Upper lobe of right lung (tissue), 1 donor: ENCODE data around the gene AIG1. TPM values are rescaled to one million over a fixed set of nuclear protein-coding genes. Genes with fewer than 3 reads are reported as not detected.
"Not testable (repeated sequence)": the region's sequence is repeated elsewhere in the genome, so short reads cannot be mapped to it uniquely, and the experiment has no call there.

Experiments used
- ATAC-seq: fragments of 200-7000 bp; cut with Tn5 transposase; one replicate; pipeline ENCODE4 v1.9.1; 2020; ENCODE audit warnings: mild to moderate bottlenecking, moderate library complexity
- DNase-seq: peaks from one replicate; pipeline ENCODE4 v3.0.0-alpha.2; 2020
- H3K27ac ChIP-seq: fragments of 200-600 bp; one replicate; pipeline ENCODE4 v1.8.0; 2022
- H3K27me3 ChIP-seq: fragments of 200-600 bp; one replicate; pipeline ENCODE4 v1.8.0; 2022; ENCODE audit warnings: mild to moderate bottlenecking
- H3K36me3 ChIP-seq: fragments of 200-600 bp; one replicate; pipeline ENCODE4 v1.8.0; 2022
- H3K4me1 ChIP-seq: fragments of 200-600 bp; one replicate; pipeline ENCODE4 v1.8.0; 2022
- H3K4me3 ChIP-seq: fragments of 200-600 bp; one replicate; pipeline ENCODE4 v1.8.0; 2022; ENCODE audit warnings: mild to moderate bottlenecking
- H3K9me3 ChIP-seq: fragments of 200-600 bp; one replicate; pipeline ENCODE4 v1.8.0; 2022
- intact Hi-C: fragments of 100-400 bp; cut with DNase I; formaldehyde crosslinking; loops from one replicate; pipeline ENCODE4 v1.11.0; 2022
- total RNA-seq: library from RNA; stranded (reverse); fragmentation: NEBNext Ultra II Directional; extraction: Animal tissue kit (Norgen Biotek cat#: 25700); gene quantifications from one replicate; pipeline ENCODE4 v1.2.1, GENCODE V29; 2021
- TF ChIP-seq, protein P1 (sequence below): fragments of 200-600 bp; IDR thresholded peaks from one replicate; pipeline ENCODE4 v1.8.0; 2022; ENCODE audit warnings: antibody characterized with exemption
- donor health status: DM: no; HTN: yes; CAD: no; lungs with severe emphysema.

AIG1 gene
- total RNA-seq, 1 donor from 2014 or later: 26.8 TPM

- intact Hi-C loops: no loop called here
- no peaks in the 10 kb centered on the region for H3K4me1 ChIP-seq
- TF ChIP-seq, protein P1, sequence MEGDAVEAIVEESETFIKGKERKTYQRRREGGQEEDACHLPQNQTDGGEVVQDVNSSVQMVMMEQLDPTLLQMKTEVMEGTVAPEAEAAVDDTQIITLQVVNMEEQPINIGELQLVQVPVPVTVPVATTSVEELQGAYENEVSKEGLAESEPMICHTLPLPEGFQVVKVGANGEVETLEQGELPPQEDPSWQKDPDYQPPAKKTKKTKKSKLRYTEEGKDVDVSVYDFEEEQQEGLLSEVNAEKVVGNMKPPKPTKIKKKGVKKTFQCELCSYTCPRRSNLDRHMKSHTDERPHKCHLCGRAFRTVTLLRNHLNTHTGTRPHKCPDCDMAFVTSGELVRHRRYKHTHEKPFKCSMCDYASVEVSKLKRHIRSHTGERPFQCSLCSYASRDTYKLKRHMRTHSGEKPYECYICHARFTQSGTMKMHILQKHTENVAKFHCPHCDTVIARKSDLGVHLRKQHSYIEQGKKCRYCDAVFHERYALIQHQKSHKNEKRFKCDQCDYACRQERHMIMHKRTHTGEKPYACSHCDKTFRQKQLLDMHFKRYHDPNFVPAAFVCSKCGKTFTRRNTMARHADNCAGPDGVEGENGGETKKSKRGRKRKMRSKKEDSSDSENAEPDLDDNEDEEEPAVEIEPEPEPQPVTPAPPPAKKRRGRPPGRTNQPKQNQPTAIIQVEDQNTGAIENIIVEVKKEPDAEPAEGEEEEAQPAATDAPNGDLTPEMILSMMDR: no peak
Measured at GRCh38 chr6:143074670-143075318, 14.1 kb downstream of the AIG1 start.

DNA sequence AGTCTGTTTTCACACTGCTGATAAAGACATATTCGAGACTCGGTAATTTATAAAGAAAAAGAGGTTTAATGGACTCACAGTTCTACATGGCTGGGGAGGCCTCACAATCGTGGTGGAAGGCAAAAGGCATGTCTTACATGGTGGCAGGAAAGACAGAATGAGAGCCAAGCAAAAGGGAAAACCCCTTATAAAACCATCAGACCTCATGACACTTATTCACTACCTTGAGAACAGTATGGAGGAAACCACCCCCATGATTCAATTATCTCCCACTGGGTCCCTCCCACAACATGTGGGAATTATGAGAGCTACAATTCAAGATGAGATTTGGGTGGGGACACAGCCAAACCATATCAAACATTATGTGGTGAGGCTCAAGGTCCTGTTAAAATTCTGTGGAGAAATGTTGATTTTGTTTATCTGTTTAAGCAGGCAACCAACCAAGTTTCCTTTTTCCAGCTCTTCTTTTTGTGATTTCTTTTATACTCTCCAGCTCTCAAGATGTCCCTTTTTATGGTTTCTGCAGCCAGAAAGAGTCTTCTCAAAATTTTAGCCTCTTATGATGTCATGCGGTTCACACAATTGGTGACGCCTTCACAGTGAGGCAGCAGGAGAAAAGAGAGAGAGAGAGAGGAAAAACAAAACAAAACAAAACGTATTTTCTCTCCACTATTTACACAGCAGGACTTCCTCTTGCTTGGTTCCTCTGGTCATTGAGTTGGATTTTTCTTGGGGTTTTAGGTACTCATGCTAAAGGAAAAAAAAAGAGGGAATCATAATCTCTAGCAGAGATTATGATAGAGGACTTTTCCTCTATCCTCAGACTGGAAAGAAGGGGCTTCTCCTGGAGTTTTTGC is 18.0 kb downstream of the AIG1 start:
- intact Hi-C loops: no loop called here
- Histone ChIP-seq H3K4me3 (no peak overlapping the region), H3K4me1 (no peaks in the 10 kb centered on the region), H3K27me3 (no peaks in the 10 kb centered on the region), H3K27ac (no peak overlapping the region), H3K36me3 (no peaks in the 10 kb centered on the region), H3K9me3 (no peaks in the 10 kb centered on the region)
- no peak for DNase-seq
- TF ChIP-seq, protein P1: no peak
- ATAC-seq: no peak

More at GRCh38 chr6:143074670-143075318, 14.1 kb downstream of the AIG1 start:
- no peak overlapping the region for H3K27ac ChIP-seq
- H3K4me3 ChIP-seq: no peak overlapping the region
- H3K9me3 ChIP-seq: no peaks in the 10 kb centered on the region
- ATAC-seq (no peak), DNase-seq (no peak)
- H3K36me3 ChIP-seq: no peaks in the 10 kb centered on the region
- H3K27me3 ChIP-seq: no peaks in the 10 kb centered on the region

DNA sequence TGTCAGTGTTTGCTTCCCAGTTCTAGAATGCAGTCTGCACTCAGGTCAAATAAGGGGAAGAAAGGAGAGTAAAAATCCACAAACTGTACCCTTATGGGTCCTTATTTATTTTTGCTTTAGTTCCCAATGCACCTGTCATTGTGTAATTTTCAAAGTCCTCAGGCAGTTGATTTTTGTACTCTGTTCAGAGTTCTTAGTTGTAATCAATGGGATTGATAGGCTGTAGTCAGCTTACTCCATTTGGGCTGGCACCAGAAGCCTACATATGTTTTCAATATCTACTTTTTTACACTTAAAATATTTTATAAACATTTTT is 18.6 kb downstream of the AIG1 start:
- intact Hi-C loops: no loop called here
- Histone ChIP-seq H3K4me1 (no peaks in the 10 kb centered on the region), H3K27me3 (no peaks in the 10 kb centered on the region), H3K9me3 (no peaks in the 10 kb centered on the region), H3K4me3 (no peak overlapping the region), H3K36me3 (no peaks in the 10 kb centered on the region), H3K27ac (no peak overlapping the region)
- TF ChIP-seq, protein P1: no peak
- no peak for DNase-seq
- ATAC-seq: no peak

DNA sequence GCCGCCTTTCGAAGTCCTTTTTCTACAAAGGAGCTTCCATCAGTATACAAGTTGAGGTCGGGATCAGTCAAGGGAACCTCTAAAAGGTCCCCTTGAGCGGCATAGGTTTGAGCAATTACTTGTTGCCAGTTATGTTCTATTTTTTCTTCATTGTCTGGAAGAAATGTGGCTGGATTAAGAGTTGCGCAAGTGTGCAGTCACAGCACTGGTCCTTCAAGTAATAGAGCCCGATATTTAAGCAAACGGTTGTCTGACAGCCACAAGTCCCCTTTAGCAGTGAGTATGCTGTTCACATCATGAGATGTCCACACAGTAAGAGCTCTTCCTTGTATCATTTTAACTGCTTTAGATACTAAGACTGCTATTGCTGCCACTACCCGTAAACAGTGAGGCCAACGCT is 21.6 kb downstream of the AIG1 start:
- H3K27ac ChIP-seq, intact Hi-C loops, H3K36me3 ChIP-seq, H3K9me3 ChIP-seq, DNase-seq, H3K27me3 ChIP-seq, H3K4me1 ChIP-seq, H3K4me3 ChIP-seq, ATAC-seq: not testable (repeated sequence)

- H3K9me3 ChIP-seq, H3K36me3 ChIP-seq, H3K4me3 ChIP-seq, H3K27me3 ChIP-seq, ATAC-seq, H3K27ac ChIP-seq, DNase-seq, H3K4me1 ChIP-seq, intact Hi-C loops: not testable (repeated sequence)
Measured at GRCh38 chr6:143084019-143084418, 23.3 kb downstream of the AIG1 start.

GRCh38 chr6:143087335-143087734 is 26.6 kb downstream of the AIG1 start:
- intact Hi-C loops, H3K27ac ChIP-seq, DNase-seq: not testable (repeated sequence)

DNA sequence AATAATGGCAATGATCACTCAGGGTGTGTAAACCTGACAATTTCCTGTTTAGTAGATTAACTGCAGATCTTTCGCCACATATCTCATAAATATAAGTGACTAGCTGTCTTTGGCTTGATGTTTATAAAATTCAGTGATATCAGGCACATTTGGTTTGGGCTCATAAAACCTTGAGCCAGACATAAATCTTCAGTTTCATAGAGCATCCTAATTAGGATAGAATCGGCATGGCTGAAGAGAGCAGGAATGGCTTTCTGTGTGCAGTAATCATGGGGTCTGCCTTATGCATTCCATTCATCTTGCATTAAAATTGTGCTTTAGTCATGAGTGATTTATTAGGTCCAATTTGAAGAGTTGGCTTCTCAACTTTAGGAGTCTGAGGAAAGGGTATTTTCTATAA is 27.2 kb downstream of the AIG1 start:
- DNase-seq: no peak
- no peak overlapping the region for H3K4me3 ChIP-seq
- intact Hi-C loops: no loop called here
- no peaks in the 10 kb centered on the region for H3K36me3 ChIP-seq
- H3K27me3 ChIP-seq: no peaks in the 10 kb centered on the region
- no peaks in the 10 kb centered on the region for H3K4me1 ChIP-seq
- TF ChIP-seq, protein P1: no peak
- no peak for ATAC-seq
- no peaks in the 10 kb centered on the region for H3K9me3 ChIP-seq
- H3K27ac ChIP-seq: no peak overlapping the region

More at GRCh38 chr6:143087335-143087734, 26.6 kb downstream of the AIG1 start:
- not testable (repeated sequence) for H3K9me3 ChIP-seq, H3K36me3 ChIP-seq, ATAC-seq, H3K4me3 ChIP-seq, H3K27me3 ChIP-seq, H3K4me1 ChIP-seq
